MM.1S (cell line): ENCODE data around the gene MRPS6.

Experiments used
- DNase-seq: peaks from one replicate; pipeline ENCODE4 v3.0.0-alpha.2; 2015
- H2AFZ ChIP-seq: fragments of 300-600 bp; sonication (generic); 2 replicates; pipeline ENCODE4 v1.6.0; 2016; ENCODE audit warnings: antibody characterized with exemption, low read length
- H3F3A ChIP-seq: fragments of 300-600 bp; sonication (generic); 2 replicates; pipeline ENCODE4 v1.6.1; 2016; ENCODE audit warnings: mild to moderate bottlenecking, antibody characterized with exemption, low read length, moderate library complexity, mixed read lengths; ENCODE audit not compliant: insufficient read depth
- H3K27ac ChIP-seq: fragments of 300-600 bp; sonication (generic); 2 replicates; pipeline ENCODE4 v1.5.1; 2016; ENCODE audit warnings: mild to moderate bottlenecking, low read length
- H3K27me3 ChIP-seq: fragments of 300-600 bp; sonication (generic); replicated peaks from 2 replicates; pipeline ENCODE4 v1.6.0; 2016; ENCODE audit warnings: low read length; ENCODE audit not compliant: insufficient read depth
- H3K36me3 ChIP-seq: fragments of 300-600 bp; sonication (generic); replicated peaks from 2 replicates; pipeline ENCODE4 v1.6.1; 2016; ENCODE audit warnings: mild to moderate bottlenecking, low read length, mixed read lengths; ENCODE audit not compliant: insufficient read depth
- H3K4me1 ChIP-seq: fragments of 300-600 bp; sonication (generic); 2 replicates; pipeline ENCODE4 v1.6.1; 2016; ENCODE audit warnings: low read length, mixed read lengths
- H3K4me2 ChIP-seq: fragments of 300-600 bp; sonication (generic); 2 replicates; pipeline ENCODE4 v1.6.0; 2016; ENCODE audit warnings: low read depth, low read length
- H3K4me3 ChIP-seq: fragments of 300-600 bp; sonication (generic); 2 replicates; pipeline ENCODE4 v1.5.1; 2016; ENCODE audit warnings: low read length, mixed read lengths
- H3K79me2 ChIP-seq: fragments of 300-600 bp; sonication (generic); 2 replicates; pipeline ENCODE4 v1.6.1; 2016; ENCODE audit warnings: mixed run types, low read length, mixed read lengths
- H3K9ac ChIP-seq: fragments of 300-600 bp; sonication (generic); 2 replicates; pipeline ENCODE4 v1.6.1; 2016; ENCODE audit warnings: low read length, mixed read lengths
- H3K9me2 ChIP-seq: fragments of 300-600 bp; sonication (generic); replicated peaks from 2 replicates; pipeline ENCODE4 v1.6.1; 2016; ENCODE audit warnings: mild to moderate bottlenecking, low read length, mixed read lengths; ENCODE audit not compliant: insufficient read depth
- H3K9me3 ChIP-seq: fragments of 300-600 bp; sonication (generic); replicated peaks from 2 replicates; pipeline ENCODE4 v1.6.1; 2016; ENCODE audit warnings: mild to moderate bottlenecking, low read length, mixed read lengths; ENCODE audit not compliant: insufficient read depth
- H4K20me1 ChIP-seq: fragments of 300-600 bp; sonication (generic); 2 replicates; pipeline ENCODE4 v1.6.1; 2016; ENCODE audit warnings: mild to moderate bottlenecking, low read length, moderate library complexity, mixed read lengths; ENCODE audit not compliant: insufficient read depth
- EZH2 ChIP-seq: fragments of 300-600 bp; sonication (generic); optimal IDR thresholded peaks from 2 replicates; pipeline ENCODE3; 2017; ENCODE audit warnings: low read depth, mild to moderate bottlenecking, antibody characterized with exemption, low read length, mixed read lengths
- EZH2phosphoT487 ChIP-seq: fragments of 300-600 bp; sonication (generic); IDR thresholded peaks from 2 replicates; pipeline ENCODE4 v1.6.1; 2018; ENCODE audit warnings: antibody characterized with exemption, low read length
- TF ChIP-seq, protein P1 (sequence below): fragments of 300-600 bp; sonication (generic); IDR thresholded peaks from 2 replicates; pipeline ENCODE4 v1.5.1; 2016; ENCODE audit warnings: antibody characterized with exemption, low read length, mixed read lengths

MRPS6 gene

DNA sequence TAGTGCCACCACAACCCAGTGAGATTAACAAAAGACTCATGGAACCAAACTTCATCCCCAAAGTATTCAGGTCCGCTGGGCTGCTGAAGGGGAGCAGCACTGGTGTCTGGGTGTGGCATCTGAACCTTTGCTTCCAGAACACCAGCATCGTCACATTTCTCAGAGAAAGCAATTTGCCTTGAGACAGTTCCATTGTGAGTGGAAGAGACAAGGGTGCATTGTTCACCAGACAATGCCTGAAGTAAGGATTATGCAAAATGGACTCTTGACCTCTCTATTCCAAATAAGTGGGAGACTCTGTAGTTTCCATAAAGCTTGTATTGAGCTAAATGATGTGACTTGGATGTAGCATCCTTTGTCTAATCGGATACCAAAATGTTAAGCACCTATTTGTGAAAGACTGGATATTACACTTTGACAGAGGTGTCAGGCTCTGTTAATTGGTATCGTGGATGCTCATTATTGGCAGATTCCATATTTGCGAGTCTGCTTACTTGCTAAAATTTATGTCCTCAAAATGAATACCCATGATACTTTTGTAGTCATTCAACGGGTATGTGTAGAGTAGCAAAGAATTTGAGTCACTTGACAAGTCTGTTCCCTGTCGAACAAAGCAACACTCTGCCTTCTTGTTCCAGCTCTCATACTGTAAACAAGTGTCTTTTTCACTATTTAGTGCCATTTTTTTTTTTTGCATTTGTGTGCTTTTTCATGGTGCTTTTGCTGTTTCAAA lies 75.6 kb downstream of the MRPS6 start:
- Histone ChIP-seq H3K4me2 (no peak overlapping the region), H3K4me3 (no peak overlapping the region), H3K9me3 (no peaks in the 10 kb centered on the region), H3K27me3 (no peaks in the 10 kb centered on the region), H3K9me2 (no peaks in the 10 kb centered on the region), H3K36me3 (no peaks in the 10 kb centered on the region), H4K20me1 (no peaks in the 10 kb centered on the region), H3K79me2 (no peaks in the 10 kb centered on the region), H3K4me1 (no peaks in the 10 kb centered on the region), H3K27ac (no peak overlapping the region), H3F3A (no peaks in the 10 kb centered on the region), H2AFZ (no peak overlapping the region), H3K9ac (no peak overlapping the region)
- TF ChIP-seq, protein P1, sequence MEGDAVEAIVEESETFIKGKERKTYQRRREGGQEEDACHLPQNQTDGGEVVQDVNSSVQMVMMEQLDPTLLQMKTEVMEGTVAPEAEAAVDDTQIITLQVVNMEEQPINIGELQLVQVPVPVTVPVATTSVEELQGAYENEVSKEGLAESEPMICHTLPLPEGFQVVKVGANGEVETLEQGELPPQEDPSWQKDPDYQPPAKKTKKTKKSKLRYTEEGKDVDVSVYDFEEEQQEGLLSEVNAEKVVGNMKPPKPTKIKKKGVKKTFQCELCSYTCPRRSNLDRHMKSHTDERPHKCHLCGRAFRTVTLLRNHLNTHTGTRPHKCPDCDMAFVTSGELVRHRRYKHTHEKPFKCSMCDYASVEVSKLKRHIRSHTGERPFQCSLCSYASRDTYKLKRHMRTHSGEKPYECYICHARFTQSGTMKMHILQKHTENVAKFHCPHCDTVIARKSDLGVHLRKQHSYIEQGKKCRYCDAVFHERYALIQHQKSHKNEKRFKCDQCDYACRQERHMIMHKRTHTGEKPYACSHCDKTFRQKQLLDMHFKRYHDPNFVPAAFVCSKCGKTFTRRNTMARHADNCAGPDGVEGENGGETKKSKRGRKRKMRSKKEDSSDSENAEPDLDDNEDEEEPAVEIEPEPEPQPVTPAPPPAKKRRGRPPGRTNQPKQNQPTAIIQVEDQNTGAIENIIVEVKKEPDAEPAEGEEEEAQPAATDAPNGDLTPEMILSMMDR = no peak
- TF ChIP-seq EZH2phosphoT487 (no peak), EZH2 (no peak)
- DNase-seq = no peak

DNA sequence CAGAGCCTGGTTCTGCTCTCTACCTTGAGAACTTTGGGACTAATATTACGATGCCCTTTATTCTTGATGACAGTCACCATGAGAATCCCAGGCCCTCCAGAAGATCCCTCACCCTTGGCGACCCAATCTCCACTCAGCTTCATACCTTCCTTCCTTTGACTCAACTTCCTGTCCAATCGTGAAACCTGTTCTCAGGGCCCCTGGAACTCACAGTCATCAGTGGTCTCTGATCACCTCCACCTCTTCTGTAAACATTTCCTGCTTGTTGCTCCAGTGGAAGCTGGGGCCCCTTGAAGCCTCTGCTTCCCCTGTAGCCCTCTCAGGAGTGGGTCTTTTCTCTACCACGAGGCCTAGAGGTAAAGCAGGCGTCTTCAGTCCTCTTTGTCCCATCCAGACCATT lies 79.1 kb downstream of the MRPS6 start:
- H3K4me1 ChIP-seq = no peaks in the 10 kb centered on the region
- H3K36me3 ChIP-seq = no peaks in the 10 kb centered on the region

DNA sequence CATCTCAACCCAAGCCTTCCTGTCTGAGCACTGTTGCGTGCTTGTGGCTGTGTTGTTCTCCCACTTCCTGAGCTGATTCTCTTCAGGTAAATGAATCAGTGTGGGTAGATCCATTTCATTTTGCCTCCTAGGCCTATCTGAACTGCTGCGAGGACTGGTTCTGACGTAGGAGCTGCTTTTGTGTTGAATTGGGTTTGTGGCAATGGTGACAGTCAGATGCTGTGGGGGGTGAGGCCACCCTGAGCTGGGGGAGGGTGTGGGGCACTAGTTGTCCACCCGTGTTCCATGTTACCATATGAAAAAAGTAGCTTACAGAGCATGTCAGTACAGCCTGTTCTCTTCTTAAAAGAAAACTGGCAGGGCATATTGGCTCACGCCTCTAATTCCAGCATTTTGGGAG lies 81.5 kb downstream of the MRPS6 start:
- H3K4me3 ChIP-seq = no peak overlapping the region
- H2AFZ ChIP-seq = no peak overlapping the region
- H3K9me3 ChIP-seq = no peaks in the 10 kb centered on the region
- no peaks in the 10 kb centered on the region for H4K20me1 ChIP-seq
- TF ChIP-seq, protein P1 = no peak
- TF ChIP-seq EZH2 (no peak), EZH2phosphoT487 (no peak)
- no peaks in the 10 kb centered on the region for H3K79me2 ChIP-seq
- H3K27ac ChIP-seq = no peak overlapping the region
- H3K9me2 ChIP-seq = no peaks in the 10 kb centered on the region
- no peaks in the 10 kb centered on the region for H3K4me1 ChIP-seq
- no peak overlapping the region for H3K4me2 ChIP-seq
- no peak for DNase-seq
- H3K9ac ChIP-seq = no peak overlapping the region
- no peaks in the 10 kb centered on the region for H3K36me3 ChIP-seq
- no peaks in the 10 kb centered on the region for H3F3A ChIP-seq
- H3K27me3 ChIP-seq = no peaks in the 10 kb centered on the region

More for the DNA sequence above, 79.1 kb downstream of the MRPS6 start:
- H3K9me2 ChIP-seq = no peaks in the 10 kb centered on the region
- no peaks in the 10 kb centered on the region for H3K9me3 ChIP-seq
- H3K79me2 ChIP-seq = no peaks in the 10 kb centered on the region
- DNase-seq = no peak
- H4K20me1 ChIP-seq = no peaks in the 10 kb centered on the region
- no peak overlapping the region for H3K4me3 ChIP-seq
- H3F3A ChIP-seq = no peaks in the 10 kb centered on the region
- H2AFZ ChIP-seq = no peak overlapping the region
- no peaks in the 10 kb centered on the region for H3K27me3 ChIP-seq
- H3K4me2 ChIP-seq = no peak overlapping the region
- H3K27ac ChIP-seq = no peak overlapping the region
- TF ChIP-seq, protein P1 = no peak
- TF ChIP-seq EZH2phosphoT487 (no peak), EZH2 (no peak)
- no peak overlapping the region for H3K9ac ChIP-seq
